Activated naive CD4-positive, alpha-beta T cell treated with anti-CD3 and anti-CD28 coated beads, Interleukin-2, amount 10 ng/mL, durations not matched to agents 7 days and 5 days (primary cell): ENCODE results near the gene LRRC8D.

Source experiments
- CTCF ChIA-PET: fragments of 350-600 bp; sonication (Branson Sonifier 250); formaldehyde crosslinking; loops from one replicate; lab custom pipeline; 2021; ENCODE audit warnings: antibody characterized with exemption; lab: Charles Lee
- DNase-seq: peaks from one replicate; pipeline ENCODE4 v3.0.0-alpha.2; 2020
- H3K27ac Mint-ChIP-seq: one replicate; pipeline ENCODE4 v1.8.0; 2021; ENCODE audit warnings: mild to moderate bottlenecking, moderate library complexity, mixed read lengths
- H3K27me3 Mint-ChIP-seq: one replicate; pipeline ENCODE4 v1.8.0; 2021; ENCODE audit warnings: mild to moderate bottlenecking, mixed read lengths
- H3K36me3 Mint-ChIP-seq: one replicate; pipeline ENCODE4 v1.8.0; 2021; ENCODE audit warnings: mixed read lengths
- H3K4me1 Mint-ChIP-seq: one replicate; pipeline ENCODE4 v1.8.0; 2021; ENCODE audit warnings: mixed read lengths
- H3K4me3 Mint-ChIP-seq: one replicate; pipeline ENCODE4 v1.8.0; 2021; ENCODE audit warnings: mild to moderate bottlenecking, moderate library complexity, mixed read lengths
- H3K9me3 Mint-ChIP-seq: one replicate; pipeline ENCODE4 v1.8.0; 2021; ENCODE audit warnings: mixed read lengths

LRRC8D gene

GRCh38 chr1:89847191-89847729, 26.4 kb downstream of the LRRC8D start:
- no peak for DNase-seq
- no peaks in the 10 kb centered on the region for H3K27me3 Mint-ChIP-seq
- H3K9me3 Mint-ChIP-seq: no peaks in the 10 kb centered on the region
- peaks cover 45% of the 10 kb centered on the region for H3K36me3 Mint-ChIP-seq
- H3K4me3 Mint-ChIP-seq: peak overlapping the region; percentile 24
- CTCF ChIA-PET: interaction anchor here (0.6 to 1.4 kb wide), 2 partner anchors 109 to 175 kb away, joined by 3 to 5 read pairs; no protein-coding TSS in a partner anchor
- H3K27ac Mint-ChIP-seq: peak overlapping the region; percentile 72
- peaks cover 62% of the 10 kb centered on the region for H3K4me1 Mint-ChIP-seq

DNA sequence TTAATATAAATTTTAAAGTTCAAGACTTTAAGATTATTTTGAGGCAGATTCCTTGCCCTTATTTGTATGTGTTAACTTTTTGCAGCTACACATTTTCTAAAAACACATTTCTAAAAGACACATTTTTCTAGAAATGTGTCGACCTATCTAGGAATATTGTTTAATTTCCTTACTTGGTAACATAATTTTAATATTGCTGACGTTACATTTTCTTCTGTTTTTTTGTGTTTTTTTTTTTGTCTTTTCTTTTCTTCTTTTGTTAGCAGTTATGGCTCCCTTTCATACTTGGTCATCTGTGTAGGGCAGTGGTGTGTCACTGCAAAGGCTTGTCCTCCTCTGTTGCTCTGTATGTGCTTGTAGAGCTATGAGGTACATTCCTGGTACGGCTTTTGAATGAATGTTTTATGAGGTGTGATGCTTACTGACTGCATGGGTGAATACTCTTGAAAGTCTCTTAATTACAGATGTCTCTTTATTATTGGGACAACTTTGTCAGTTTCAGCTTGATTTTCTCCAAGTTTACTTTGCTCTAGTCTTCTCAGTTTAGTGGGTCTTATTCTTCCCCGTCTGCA, 30.1 kb downstream of the LRRC8D start:
- H3K36me3 Mint-ChIP-seq: peaks cover 39% of the 10 kb centered on the region
- no peak for DNase-seq
- no peaks in the 10 kb centered on the region for H3K9me3 Mint-ChIP-seq
- peaks cover 33% of the 10 kb centered on the region for H3K4me1 Mint-ChIP-seq
- H3K27ac Mint-ChIP-seq: no peak overlapping the region
- no peaks in the 10 kb centered on the region for H3K27me3 Mint-ChIP-seq
- CTCF ChIA-PET: interaction anchor here (0.8 kb wide), 1 partner anchor 35 kb away, joined by 3 read pairs; no protein-coding TSS in a partner anchor
- H3K4me3 Mint-ChIP-seq: no peak overlapping the region

DNA sequence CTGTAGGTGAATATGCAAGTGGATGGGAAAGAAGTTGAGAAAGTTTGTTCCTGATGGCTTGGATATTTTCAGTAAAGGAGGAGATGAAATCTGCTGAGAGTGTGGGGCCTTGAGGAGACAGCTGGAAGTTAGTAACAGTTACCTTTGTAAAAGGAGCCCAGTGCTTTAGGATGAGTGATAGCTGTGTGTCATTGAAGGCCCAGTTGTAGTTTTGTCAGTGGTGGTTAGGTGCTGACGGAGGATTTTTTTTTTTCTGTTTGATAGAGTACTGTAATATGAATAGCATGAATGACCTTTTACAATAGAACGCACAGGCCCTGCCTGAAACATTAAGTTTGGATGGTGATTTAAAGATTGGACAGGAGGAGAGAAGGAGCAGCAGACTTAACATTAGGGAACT, 33.3 kb downstream of the LRRC8D start:
- Mint-ChIP-seq H3K4me1 (peaks cover 11% of the 10 kb centered on the region), H3K4me3 (no peak overlapping the region), H3K9me3 (no peaks in the 10 kb centered on the region), H3K27me3 (no peaks in the 10 kb centered on the region), H3K27ac (no peak overlapping the region), H3K36me3 (peaks cover 19% of the 10 kb centered on the region)
- no peak for DNase-seq
- CTCF ChIA-PET: interaction anchor here (1.0 to 1.5 kb wide), 2 partner anchors 11 to 13 kb away, joined by 3 to 5 read pairs; no protein-coding TSS in a partner anchor

GRCh38 chr1:89855413-89856123, 34.7 kb downstream of the LRRC8D start:
- no peak for DNase-seq
- Mint-ChIP-seq H3K27me3 (no peaks in the 10 kb centered on the region), H3K27ac (no peak overlapping the region), H3K4me3 (peak overlapping the region; percentile 37), H3K4me1 (peaks cover 5% of the 10 kb centered on the region), H3K36me3 (peaks cover 20% of the 10 kb centered on the region), H3K9me3 (no peaks in the 10 kb centered on the region)
- CTCF ChIA-PET: interaction anchor here (1.1 to 1.7 kb wide), 2 partner anchors 10 to 31 kb away, joined by 3 to 6 read pairs; no protein-coding TSS in a partner anchor

- no peak overlapping the region for H3K4me3 Mint-ChIP-seq
- CTCF ChIA-PET: interaction anchor here (0.9 kb wide), 1 partner anchor 20 kb away, joined by 3 read pairs; no protein-coding TSS in a partner anchor
Measured at GRCh38 chr1:89863165-89863830, 42.5 kb downstream of the LRRC8D start.

DNA sequence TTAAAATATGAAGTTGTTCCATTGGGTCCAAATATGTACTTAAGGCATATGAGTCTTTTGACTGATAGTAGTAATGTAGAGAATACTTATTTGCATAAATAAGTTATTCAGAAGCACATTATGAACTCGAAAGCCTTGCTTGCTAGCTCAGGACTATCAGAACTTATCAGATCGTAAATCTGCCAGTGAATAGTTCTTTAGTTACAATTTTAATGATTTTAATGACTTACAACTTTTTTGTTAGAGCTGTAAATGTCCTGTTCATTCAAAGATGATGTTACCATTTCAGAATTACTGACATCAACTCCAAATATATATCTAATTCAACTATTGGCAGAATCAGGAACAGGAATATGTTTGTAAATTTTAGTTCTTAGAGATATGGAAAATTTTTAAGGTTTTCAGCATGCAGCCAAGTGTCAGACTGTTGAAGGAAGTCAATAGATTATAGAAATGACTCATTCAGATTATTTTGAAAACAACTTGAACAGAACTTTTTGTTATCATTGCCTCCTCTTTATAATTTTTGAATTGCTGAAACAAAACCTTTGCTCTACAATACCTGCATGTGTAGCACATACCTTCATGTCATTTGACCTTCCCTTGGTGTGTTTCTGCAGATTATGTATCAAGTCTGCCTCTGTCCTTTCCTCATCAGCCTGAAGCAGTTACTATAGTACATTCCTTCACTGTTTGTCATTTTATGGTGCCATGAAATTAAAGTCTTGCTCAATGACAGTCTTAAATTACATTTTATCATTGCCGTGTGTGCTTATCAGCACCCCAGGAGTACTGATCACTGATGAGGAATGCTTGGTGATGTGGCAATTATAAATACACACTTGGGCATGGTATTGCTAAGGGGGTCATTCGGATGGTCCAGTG, 44.9 kb downstream of the LRRC8D start:
- CTCF ChIA-PET: no interaction called here
- no peaks in the 10 kb centered on the region for H3K27me3 Mint-ChIP-seq
- peaks cover 49% of the 10 kb centered on the region for H3K4me1 Mint-ChIP-seq
- H3K9me3 Mint-ChIP-seq: no peaks in the 10 kb centered on the region
- DNase-seq: no peak
- no peak overlapping the region for H3K27ac Mint-ChIP-seq
- no peak overlapping the region for H3K4me3 Mint-ChIP-seq
- peaks cover 62% of the 10 kb centered on the region for H3K36me3 Mint-ChIP-seq

More at GRCh38 chr1:89863165-89863830, 42.5 kb downstream of the LRRC8D start:
- peak overlapping the region; percentile 73 for H3K27ac Mint-ChIP-seq
- H3K36me3 Mint-ChIP-seq: peaks cover 53% of the 10 kb centered on the region
- no peak for DNase-seq
- H3K9me3 Mint-ChIP-seq: no peaks in the 10 kb centered on the region
- no peaks in the 10 kb centered on the region for H3K27me3 Mint-ChIP-seq
- peaks cover 39% of the 10 kb centered on the region for H3K4me1 Mint-ChIP-seq

DNA sequence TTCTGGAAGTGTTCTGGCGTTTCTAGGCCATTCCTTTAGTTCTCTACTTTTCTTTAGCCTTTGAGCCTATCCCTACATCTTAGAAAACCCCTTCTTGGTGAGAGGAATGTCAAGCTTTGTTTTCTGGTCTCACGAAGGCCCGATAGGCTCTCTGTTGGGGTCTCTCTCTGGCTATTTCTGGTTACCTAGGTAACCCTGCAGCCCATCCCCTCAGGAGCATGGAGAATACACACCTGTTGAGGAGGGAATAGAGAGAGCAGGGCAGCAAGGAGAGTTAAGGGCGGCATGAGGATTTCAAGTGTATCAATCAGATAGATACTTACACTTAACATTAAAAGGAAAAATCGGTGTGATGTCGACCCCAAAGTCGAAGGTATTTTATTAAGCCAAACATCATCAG, 45.7 kb downstream of the LRRC8D start:
- Mint-ChIP-seq H3K27me3 (no peaks in the 10 kb centered on the region), H3K4me1 (peaks cover 54% of the 10 kb centered on the region), H3K36me3 (peaks cover 65% of the 10 kb centered on the region), H3K27ac (no peak overlapping the region), H3K9me3 (no peaks in the 10 kb centered on the region), H3K4me3 (no peak overlapping the region)
- no peak for DNase-seq
- CTCF ChIA-PET: no interaction called here

- Mint-ChIP-seq H3K27me3 (no peaks in the 10 kb centered on the region), H3K27ac (peak overlapping the region; percentile 85), H3K4me1 (peaks cover 30% of the 10 kb centered on the region), H3K4me3 (no peak overlapping the region), H3K9me3 (no peaks in the 10 kb centered on the region), H3K36me3 (peaks cover 42% of the 10 kb centered on the region)
- CTCF ChIA-PET: no interaction called here
- DNase-seq: no peak
Measured at GRCh38 chr1:89870998-89871397, 50.2 kb downstream of the LRRC8D start.

GRCh38 chr1:89871768-89872473, 51.1 kb downstream of the LRRC8D start:
- H3K27ac Mint-ChIP-seq: no peak overlapping the region
- H3K27me3 Mint-ChIP-seq: no peaks in the 10 kb centered on the region
- DNase-seq: no peak
- peaks cover 45% of the 10 kb centered on the region for H3K36me3 Mint-ChIP-seq
- H3K9me3 Mint-ChIP-seq: no peaks in the 10 kb centered on the region
- no peak overlapping the region for H3K4me3 Mint-ChIP-seq
- H3K4me1 Mint-ChIP-seq: peaks cover 30% of the 10 kb centered on the region
- CTCF ChIA-PET: no interaction called here

GRCh38 chr1:89872567-89872966, 51.7 kb downstream of the LRRC8D start:
- H3K4me1 Mint-ChIP-seq: peaks cover 29% of the 10 kb centered on the region
- no peaks in the 10 kb centered on the region for H3K9me3 Mint-ChIP-seq
- no peak for DNase-seq
- peaks cover 38% of the 10 kb centered on the region for H3K36me3 Mint-ChIP-seq
- no peak overlapping the region for H3K4me3 Mint-ChIP-seq
- H3K27me3 Mint-ChIP-seq: no peaks in the 10 kb centered on the region
- CTCF ChIA-PET: no interaction called here
- no peak overlapping the region for H3K27ac Mint-ChIP-seq

GRCh38 chr1:89873288-89873687, 52.5 kb downstream of the LRRC8D start:
- CTCF ChIA-PET: interaction anchor here (0.6 to 0.8 kb wide), 3 partner anchors 30 to 105 kb away, joined by 3 to 4 read pairs (median 4); no protein-coding TSS in a partner anchor
- H3K36me3 Mint-ChIP-seq: peaks cover 37% of the 10 kb centered on the region
- no peak overlapping the region for H3K27ac Mint-ChIP-seq
- peaks cover 29% of the 10 kb centered on the region for H3K4me1 Mint-ChIP-seq
- no peak overlapping the region for H3K4me3 Mint-ChIP-seq
- H3K27me3 Mint-ChIP-seq: no peaks in the 10 kb centered on the region
- no peaks in the 10 kb centered on the region for H3K9me3 Mint-ChIP-seq
- DNase-seq: no peak

GRCh38 chr1:89873770-89874169, 52.9 kb downstream of the LRRC8D start:
- DNase-seq: no peak
- Mint-ChIP-seq H3K36me3 (peaks cover 34% of the 10 kb centered on the region), H3K4me1 (peaks cover 29% of the 10 kb centered on the region), H3K4me3 (no peak overlapping the region), H3K27ac (no peak overlapping the region), H3K9me3 (no peaks in the 10 kb centered on the region), H3K27me3 (no peaks in the 10 kb centered on the region)
- CTCF ChIA-PET: interaction anchor here (0.6 to 0.8 kb wide), 3 partner anchors 30 to 104 kb away, joined by 3 to 4 read pairs (median 4); no protein-coding TSS in a partner anchor

DNA sequence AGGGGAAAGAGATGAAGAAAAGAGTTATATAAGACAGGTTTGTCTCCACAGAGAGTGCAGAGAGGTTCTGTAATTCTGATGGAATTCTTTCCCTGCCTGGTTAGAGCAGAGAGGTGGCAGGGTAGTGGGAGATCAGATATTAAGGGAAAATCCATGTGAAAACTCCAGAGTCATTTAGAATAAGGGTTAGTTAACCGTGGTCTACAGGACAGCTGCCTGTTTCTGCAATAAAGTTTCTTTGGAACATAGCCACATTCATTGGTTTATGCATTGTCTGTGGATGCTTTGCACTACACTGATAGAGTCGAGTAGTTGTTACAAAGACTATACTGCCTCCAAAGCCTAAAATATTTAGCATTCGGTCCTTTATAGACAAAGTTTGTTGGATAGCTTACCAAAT, 55.6 kb downstream of the LRRC8D start:
- peaks cover 11% of the 10 kb centered on the region for H3K4me1 Mint-ChIP-seq
- H3K4me3 Mint-ChIP-seq: no peak overlapping the region
- H3K27ac Mint-ChIP-seq: no peak overlapping the region
- peaks cover 32% of the 10 kb centered on the region for H3K36me3 Mint-ChIP-seq
- H3K9me3 Mint-ChIP-seq: peaks cover 12% of the 10 kb centered on the region
- CTCF ChIA-PET: interaction anchor here (1.7 kb wide), 1 partner anchor 33 kb away, joined by 5 read pairs; no protein-coding TSS in a partner anchor
- DNase-seq: no peak
- no peaks in the 10 kb centered on the region for H3K27me3 Mint-ChIP-seq
